ENCODE results near the gene DLX6. TPM values are rescaled to one million over a fixed set of nuclear protein-coding genes. Genes with fewer than 3 reads are reported as not detected.
A peak's percentile ranks its signal among the peaks of the same experiment; 100 is the strongest.

Gene DLX6
- total RNA-seq, 2 donors from 2014 or later, result 0.24 TPM; not detected in 1

DNA sequence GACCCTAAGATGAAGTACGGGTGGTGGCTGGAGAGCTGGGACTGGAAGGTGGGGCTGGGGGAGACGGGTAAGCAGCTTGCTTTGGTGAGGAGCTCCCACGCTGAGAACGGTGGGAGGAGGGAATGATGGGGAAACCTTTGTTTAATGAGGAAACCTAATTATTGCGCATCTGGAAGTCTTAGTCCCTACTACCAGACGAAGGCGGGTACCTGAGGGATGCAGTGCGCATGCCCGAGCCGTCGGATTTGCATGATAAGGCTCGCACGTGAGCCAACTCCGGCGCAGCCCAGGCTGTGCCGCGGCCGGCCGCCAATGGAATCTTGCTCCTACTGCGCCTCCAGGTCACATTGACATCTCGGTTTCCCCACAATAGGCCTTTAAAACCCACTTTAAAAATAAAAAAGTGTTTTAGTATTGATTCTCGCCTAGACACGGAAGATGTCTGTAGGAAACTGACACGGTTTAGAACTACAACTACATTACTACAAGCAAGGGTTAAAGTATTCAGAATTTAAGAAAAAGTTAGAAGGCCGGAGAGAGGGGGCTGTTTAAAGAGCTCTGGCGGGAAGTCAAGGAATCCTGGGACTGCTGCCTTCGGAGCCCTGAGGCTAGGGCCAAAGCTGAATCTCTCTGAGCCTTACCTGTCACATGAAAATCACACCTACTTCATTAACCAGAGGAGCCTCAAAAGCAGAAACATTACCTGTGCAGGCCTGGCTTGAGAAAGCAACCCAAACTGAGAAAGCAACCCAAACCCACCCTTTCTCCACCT is 12.1 kb upstream of the DLX6 start:
- DNase-seq (no peak), ATAC-seq (no peak)
- intact Hi-C loops (cut with DNase I), result no loop called here

DNA sequence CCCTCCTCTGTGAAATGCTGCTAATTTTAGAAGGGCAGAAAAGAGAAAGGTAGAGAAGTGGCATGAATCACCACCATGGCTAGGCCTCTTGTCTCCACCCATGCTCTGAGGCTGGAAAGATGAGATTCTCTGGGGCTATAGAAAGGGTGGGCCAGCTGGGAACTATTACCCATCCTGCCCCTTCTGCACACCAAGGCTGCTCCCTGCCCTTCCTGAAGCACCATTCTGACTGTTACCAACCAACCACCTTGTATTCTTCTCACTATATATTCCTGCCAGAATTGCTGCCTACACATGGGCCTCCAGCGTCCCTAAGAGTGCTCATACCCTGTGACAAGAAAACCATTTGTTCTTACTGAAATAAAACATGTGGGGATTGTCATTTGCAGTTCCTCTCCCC is 11.4 kb upstream of the DLX6 start:
- ATAC-seq (no peak), DNase-seq (no peak)
- intact Hi-C loops (cut with DNase I), result no loop called here

DNA sequence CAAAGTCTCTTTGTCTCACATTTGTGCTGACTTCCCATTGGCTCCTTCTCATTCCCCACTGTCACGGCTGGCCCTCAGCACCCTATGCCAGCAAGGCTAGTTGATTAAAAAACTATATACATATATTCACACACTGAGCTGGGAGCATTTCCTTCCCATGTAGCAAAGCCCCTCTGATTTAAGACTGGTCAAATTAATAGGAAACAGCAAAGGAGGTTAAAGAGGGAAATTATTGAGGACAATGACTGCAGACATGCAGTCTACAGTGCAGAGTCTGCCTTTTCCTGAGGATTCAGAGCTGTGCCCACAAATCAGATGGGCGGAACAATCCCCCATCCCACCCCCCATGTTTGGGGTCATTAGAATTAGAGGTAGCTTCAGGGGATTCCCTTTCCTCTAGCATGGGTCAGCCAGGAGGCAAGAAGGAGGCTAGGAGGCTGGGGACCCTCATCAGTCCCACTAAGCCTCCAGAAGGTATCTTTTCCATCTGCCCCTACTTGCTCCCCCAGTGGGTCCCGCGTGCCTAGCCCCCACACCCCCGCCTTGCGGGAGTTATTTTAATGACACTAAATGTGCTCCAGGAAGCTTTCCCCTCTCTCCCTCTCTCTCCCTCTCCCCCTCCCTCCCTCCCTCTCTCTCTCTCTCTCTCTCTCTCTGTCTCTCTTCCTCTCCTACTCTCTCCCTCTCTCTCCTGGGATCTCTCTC is 9.8 kb upstream of the DLX6 start:
- intact Hi-C loops (cut with DNase I), result no loop called here
- DNase-seq (no peak), ATAC-seq (no peak)

DNA sequence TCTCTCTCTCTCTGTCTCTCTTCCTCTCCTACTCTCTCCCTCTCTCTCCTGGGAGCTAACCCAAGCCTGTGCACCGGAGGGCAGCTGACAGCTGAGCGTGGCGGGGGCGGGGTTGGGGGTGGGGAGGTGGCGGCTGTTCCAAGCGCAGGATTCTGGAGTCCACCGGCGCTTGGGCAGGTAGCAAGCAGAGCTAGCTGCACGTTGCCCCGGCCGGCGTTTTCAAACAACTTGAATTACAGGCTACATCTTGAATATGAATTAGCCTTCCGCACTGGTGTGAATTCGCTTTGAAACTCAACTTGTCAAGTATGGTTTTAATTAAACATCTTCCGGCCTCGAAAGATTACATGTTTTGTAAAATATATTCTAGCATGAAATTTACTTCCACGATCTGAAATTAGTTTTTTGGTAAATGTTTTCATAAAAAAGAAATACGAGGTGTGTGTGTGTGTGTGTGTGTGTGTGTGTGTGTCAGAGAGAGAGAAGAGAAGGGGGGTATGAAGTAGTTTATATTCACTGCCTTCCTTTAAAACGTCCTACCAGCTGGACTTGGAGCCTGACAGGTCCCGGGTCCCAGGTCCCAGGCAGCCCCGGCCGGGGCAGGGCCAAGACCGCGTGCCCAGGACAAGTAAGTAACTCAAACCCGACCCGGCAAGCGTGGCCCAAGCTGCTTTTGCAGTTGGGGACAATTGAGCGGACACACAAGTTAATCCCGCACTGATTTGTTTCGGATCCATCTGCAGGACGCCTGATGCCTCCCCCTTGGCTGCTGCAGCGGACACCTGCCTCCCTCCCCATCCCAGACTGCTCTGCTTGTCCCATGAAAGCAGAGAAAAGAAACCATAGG is 9.0 kb upstream of the DLX6 start:
- intact Hi-C loops (cut with DNase I), result no loop called here
- DNase-seq (no peak), ATAC-seq (no peak)

DNA sequence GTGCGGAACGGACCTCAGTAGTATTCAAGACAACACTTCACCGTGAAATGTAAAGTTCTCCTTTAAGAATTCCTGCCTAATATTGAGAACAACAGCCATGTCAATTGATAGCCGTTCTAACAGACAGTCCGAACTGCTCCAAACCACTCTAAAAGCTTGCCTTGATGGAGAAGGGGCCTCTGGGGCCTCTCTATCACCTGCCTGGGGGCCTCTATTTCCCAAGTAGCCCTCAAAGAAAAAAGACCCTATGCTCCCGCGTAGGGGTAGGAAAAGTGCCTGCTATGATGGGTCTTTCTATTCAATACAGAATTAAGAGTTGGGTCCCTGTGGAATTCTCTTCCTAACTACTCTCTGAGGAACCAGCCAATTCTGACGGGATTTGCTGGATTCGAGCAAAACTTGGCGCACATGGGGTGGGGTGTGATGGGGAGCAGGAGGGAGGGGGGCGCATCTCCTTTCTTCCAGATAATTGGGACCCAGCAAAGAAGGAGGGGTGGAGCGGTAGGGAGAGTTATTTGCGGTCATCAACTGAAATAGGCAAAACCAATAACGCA is 8.3 kb upstream of the DLX6 start:
- intact Hi-C loops (cut with DNase I), result no loop called here
- DNase-seq, result no peak
- no peak for ATAC-seq

DNA sequence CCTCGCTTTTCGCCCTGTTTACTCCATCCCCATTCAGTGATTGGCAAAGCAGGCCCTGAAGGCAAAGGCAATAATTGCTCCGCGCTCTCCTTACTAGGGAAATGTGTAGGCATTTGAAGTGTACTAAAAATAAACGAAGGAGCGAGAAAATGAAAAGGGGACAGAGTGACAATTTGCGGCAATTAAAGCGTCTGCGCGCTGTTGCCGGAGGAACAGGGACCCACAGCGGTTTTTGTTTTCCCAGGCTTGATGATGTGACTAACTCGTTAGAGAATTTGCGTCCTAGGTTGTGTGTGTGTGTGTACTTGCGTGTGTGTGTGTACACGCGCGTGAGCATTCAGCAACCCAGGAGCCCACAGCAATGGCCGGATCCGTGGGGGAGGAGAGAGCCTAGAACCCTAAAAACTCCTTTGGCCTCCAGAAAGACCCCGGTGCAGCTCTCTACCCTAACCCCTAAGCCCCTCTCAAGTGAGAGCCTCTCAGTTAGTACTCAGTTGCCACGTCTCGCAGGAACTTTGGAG is 7.8 kb upstream of the DLX6 start:
- intact Hi-C loops (cut with DNase I), result no loop called here
- DNase-seq (no peak), ATAC-seq (no peak)

DNA sequence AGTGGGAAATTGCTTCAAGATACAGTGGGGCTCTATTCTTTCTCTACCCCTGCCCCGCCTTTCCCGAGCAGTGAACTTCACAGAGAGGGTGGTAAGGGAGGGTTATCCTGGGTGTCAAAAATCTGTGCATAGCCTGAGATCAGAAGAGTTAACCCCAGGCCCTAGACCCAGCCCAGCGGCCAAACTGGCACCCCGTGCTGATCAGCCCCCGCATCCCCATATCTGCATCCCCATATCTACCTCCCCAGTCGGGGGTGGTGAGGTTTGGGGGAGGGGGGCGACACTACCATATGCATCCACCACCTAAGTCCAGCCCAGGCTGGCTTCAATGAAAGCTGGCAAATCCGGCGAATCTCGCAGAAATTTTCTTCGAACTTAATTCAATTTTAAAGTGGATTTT is 7.0 kb upstream of the DLX6 start:
- no peak for DNase-seq
- intact Hi-C loops (cut with DNase I), result no loop called here
- ATAC-seq, result no peak

DNA sequence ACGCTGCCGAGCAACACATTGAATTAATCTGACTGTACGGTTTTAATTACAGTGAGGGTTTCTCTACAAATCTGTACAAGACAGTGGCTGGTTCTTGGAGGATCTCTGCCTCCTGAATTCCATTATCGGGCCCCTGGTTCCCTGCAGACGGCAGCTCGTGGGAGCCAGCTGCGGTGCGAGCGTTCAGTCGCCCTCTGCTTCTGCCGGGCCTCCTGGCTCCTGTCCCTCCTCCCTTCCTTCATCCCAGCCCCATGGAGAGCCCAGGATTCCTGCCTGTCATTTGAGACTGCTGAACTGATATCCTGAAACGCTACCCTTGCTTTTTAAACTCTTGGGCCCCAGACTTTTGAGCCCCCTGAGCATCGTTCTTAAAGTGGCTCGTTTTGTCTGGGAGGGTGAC is 6.6 kb upstream of the DLX6 start:
- no peak for ATAC-seq
- no peak for DNase-seq
- intact Hi-C loops (cut with DNase I), result no loop called here

DNA sequence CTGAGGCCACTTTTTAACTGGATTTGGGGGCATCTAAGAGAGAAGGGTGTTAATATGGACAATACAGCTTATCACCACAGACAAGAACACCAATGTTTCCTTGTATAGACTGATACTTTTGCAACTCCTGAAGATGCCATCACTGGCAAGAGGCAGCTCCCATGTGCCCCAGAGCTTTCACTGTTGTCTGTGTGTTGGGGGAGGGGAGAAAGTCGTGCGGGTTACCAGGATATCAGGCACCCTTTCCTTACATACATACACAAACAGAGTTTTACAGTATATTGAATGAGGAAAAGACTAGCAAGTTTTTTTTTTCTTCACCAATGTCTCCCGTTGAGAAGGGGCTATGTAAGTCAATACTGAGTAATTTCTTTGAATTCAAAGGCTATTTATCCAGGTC is 4.1 kb upstream of the DLX6 start:
- ATAC-seq, result no peak
- intact Hi-C loops (cut with DNase I), result no loop called here
- DNase-seq, result no peak

DNA sequence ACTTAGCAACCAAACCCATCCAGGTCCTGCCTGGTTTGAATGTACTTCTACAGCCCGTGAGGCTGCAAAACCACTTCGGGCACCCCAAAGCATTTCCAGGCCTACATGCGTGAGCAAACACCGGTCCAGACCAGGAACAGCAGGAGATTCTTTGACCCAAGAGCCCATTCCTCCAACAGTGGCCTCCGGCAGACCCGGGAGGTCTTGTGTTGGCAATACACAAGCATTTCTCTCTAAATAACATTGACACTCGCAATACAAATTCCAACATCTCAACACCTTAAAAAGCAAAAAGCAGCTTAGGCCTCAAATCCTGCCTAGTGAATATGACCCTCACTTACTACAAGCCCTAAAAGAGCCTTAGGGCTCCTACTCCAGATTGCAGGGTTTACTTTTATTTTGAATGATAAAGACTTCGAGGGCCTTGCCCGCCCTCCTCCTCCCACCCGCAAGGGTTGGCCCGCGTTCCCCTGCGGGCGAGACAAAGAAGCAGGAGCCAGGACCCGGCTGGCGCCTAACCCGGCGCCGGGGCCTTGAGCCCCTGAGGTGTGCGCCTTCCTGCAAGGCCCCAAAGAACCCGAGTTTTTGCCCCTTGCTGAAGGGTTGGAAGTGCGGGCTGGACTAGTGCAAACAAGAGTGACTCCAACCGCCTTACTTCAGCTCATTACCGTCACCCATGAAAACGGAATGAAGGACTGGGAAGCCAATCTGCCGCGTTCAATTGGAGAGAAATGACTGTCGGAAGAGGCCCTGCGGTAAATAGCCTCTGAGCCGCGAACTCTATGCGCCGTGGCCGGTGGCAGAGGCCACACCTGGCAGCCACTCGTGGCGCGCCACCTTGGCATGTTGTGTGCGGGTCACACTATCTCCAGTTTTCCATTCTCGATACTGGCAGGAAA is 3.4 kb upstream of the DLX6 start:
- intact Hi-C loops (cut with DNase I), result no loop called here
- ATAC-seq, result no peak
- DNase-seq, result no peak

DNA sequence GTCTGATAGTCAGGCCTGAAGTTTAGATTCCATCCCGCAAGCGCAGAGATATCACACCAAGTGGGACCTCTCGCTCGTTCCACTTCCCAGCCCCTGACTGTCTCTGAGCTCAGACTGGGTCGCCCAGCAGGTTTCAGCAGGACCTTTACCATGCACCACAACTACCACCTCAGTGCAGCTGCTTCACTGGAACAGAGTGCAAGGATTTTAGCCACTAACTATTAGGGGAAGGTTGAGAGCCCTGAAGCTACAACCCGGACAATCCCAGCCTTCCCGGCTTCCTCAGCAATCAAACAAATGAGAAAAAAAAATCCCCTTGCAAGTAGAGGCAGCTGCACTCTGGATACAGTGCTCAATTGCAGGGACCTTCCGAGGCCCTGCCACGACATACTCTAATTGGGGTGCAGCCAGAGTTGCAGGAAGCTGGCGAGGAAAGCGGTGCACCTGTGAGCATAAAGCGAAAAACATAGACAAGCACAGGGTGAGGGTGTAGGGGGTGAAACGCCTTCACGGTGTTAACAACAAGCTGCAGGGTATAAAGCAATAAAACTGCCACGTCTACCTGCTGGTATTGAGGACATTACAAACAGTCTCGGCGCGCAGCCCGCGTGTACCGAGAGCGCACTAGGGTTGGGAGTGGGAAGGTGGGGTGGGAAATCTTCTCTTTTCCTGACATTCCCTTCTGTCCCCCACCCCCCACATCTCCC is 2.6 kb upstream of the DLX6 start:
- DNase-seq (no peak), ATAC-seq (no peak)
- intact Hi-C loops (cut with DNase I), result no loop called here

DNA sequence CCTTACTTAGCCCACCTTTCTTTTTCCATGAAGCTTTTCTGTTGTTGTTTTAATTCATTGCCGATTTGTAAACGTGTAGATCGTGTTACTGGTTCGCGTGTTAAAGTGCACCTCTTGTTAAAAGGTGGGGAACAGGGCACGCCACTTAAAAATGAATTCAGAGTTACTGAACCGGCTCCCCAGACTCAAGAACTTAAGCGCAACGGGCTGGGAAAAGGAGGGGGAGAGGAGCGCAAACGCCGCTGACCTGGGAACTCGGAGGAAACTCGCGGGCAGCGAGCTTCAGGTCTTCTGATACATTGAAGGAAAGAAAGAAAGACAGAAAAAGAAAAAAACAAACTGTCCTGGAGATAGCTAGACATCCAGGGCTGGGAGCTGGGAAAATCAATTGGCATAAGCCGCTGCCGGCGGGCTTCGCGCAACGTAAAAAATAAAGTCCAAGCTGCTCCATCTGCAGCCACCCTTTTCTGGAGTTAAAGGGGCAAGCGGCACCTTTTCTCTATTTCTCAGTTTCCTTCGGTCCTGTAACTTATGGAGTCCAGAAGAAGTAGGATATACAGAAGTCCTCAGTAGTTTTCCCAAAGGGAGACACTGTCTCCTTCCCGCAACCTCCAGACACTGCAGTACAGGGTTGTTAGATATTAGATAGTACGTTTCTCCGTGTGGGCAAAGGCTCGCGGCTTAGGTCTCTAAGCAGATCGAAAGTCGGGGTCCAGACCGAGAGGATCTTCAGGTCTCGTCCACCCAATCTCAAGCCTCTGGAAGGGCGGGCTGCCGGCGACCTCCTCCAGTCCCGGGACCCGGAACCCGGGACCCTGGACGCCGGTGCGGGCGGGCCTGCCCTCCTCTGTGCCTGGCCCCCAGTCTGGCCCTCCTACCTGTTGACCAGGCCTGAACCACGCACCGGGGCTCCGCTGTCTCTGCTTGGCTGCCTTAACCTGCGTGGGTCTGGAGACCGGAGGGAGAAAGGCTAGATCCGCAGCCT is 1.8 kb upstream of the DLX6 start:
- intact Hi-C loops (cut with DNase I), result no loop called here
- DNase-seq (no peak), ATAC-seq (no peak)

DNA sequence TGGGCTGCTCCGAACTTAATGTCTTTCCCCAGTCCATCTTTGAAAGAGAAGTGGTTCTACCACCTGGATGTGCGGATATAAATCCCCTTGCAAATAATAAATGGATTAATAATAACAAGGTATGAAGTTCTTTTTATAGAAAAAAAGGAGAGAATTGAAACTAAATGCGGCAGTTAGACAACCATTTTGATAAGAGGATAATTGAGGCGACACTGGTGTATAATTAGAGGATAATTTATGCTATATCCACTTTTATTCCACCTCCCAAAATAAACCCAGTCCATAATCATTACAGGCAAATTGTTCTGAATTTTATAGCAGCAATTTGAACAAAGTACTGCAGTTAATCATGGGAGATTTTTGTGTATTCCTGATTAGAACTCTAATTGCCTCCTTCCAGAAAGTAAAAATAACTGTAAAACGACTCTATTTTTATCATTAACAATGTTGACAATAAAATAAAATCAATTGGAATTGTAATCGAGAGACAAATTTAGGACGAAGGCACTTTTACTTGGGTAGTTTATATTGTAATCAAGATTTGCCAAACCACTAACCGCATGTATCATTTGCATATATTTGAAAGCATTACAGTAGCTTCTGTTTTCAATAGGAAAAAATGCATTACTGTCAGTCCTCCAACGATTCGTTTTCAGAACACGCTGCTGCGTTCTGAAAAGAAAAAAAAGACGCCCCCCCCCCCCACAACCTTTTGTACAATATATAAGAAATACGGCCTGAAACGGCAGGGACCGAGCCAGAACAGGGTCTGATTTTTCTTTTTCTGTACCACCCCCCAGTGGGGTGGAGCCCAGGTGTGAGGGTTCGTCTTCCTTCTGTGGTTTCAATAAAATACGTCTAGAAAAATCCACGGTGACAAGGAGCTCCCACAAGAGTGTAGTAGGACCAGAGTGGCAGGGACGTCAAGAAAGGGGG is 838 bp upstream of the DLX6 start:
- no peak for DNase-seq
- intact Hi-C loops (cut with DNase I), result no loop called here
- ATAC-seq, result no peak

DNA sequence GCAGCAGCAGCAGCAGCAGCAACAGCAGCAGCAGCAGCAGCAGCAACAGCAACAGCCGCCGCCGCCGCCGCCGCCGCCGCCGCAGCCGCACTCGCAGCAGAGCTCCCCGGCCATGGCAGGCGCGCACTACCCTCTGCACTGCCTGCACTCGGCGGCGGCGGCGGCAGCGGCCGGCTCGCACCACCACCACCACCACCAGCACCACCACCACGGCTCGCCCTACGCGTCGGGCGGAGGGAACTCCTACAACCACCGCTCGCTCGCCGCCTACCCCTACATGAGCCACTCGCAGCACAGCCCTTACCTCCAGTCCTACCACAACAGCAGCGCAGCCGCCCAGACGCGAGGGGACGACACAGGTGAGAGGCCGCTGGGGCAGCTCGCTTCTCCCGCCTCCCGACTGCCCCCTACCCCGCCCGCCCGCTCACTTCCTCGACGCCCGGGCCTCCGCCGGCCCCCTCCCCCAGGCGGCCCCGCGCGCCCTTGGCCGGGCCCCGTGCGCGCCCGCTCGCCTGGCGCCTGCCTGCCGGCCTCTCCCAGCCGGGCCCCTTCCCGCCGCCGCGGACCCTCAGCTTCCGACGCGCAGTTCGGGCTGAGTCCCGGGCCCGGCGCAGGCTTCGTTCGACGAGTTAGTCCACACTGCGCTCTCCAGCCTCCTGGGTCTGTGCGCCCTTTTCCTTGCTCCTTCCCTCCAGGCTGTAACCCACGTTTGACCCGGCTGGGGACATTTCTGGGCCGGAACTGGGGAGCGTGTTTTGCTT is 882 bp downstream of the DLX6 start:
- peak; percentile 63 to 85 for ATAC-seq

More for the DNA sequence above, 882 bp downstream of the DLX6 start:
- intact Hi-C loops (cut with DNase I), result no loop called here
- DNase-seq, result no peak
